HG02759 (cell line): ENCODE measurements around the gene GDI1.

Source experiments
- ATAC-seq: cut with Tn5 transposase; IDR thresholded peaks from one replicate; pipeline ENCODE4 v1.9.1; 2021; ENCODE audit warnings: mild to moderate bottlenecking, moderate library complexity; ENCODE audit not compliant: unreplicated experiment

The GDI1 gene

GRCh38 chrX:154436374-154436982 lies 476 bp upstream of the GDI1 start:
- peak; percentile 51 for ATAC-seq

- ATAC-seq, result no peak
Observed at GRCh38 chrX:154437971-154438893, 1.3 kb downstream of the GDI1 start.

GRCh38 chrX:154439841-154440240 lies 2.9 kb downstream of the GDI1 start:
- ATAC-seq, result no peak

DNA sequence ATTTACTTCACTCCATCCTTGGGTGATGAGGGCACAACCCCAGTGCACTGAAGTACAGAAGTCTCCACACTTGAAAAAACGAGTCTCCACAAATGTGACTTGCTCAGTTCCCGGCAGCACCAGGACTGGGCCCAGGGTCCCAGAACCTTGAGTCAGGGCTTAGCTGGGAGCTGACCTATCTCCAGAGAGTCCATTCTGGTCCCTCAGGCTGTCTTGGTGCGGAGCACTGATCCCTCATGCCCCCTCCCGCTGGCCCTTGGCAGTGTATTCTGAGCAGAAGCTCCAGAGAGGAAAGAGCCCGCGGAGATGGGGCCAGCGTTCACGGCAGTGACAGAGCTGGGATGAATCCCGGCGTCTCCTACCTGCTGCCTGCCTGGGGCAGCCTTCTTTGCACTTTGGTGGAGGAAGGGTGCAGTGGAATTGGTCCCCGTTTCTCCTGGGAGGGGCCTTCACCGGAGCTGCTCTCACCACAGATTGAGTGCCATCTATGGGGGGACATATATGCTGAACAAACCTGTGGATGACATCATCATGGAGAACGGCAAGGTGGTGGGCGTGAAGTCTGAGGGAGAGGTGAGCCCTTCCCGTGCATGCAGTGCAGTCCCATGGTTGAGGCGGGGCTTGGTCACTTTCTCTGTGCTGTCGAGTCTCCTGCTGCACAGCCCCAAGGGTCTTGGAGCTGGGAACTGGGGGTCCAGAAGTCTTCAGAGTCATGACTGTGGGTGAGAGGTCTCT lies 3.8 kb downstream of the GDI1 start:
- no peak for ATAC-seq

DNA sequence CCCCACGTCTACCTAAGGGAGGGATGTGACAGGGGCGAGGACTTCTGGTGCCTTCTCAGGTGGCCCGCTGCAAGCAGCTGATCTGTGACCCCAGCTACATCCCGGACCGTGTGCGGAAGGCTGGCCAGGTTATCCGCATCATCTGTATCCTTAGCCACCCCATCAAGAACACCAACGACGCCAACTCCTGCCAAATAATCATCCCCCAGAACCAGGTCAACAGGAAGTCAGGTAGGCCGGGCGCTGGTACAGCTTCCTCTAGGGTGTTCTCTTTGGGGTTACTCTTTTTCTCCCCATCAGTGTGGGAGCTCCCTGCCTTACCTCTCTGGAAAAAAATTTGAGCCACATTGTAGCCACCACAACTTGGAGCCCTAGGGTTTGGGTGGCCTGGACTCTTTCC lies 4.6 kb downstream of the GDI1 start:
- no peak for ATAC-seq

GRCh38 chrX:154441984-154442707 lies 5.2 kb downstream of the GDI1 start:
- ATAC-seq, result no peak

GRCh38 chrX:154443479-154443910 lies 6.5 kb downstream of the GDI1 start:
- ATAC-seq, result no peak

GRCh38 chrX:154443992-154444754 lies 7.2 kb downstream of the GDI1 start, which contains the start of gene FAM50A:
Gene FAM50A (plus strand): TSS chrX:154444141. CDS start chrX:154444236, 95 bp downstream.
- ATAC-seq, result peak; percentile 85

DNA sequence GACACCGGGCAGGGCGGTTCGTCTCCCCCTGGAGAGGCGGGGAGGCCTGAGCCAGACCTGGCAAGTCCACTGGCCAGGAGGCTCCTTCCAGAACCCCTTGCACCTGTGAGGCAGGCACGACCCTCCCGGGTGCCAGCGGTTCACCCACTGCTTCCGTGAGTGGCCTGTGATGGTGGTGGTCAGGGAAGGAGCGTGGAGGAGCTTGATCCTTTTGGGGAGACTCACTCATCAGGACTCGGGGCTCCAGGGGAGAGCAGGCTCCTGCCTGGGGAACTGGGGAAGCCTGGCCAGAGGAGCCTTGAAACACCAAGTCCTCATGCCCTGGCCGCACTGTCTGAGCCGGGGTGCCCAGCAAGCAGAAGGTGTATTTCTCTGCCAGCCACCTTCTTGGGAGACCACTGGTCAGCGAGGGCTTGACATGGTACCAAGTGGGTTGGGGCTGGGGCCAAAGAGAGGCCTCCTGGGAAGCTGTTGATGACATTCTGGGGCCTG lies 7.8 kb downstream of the GDI1 start:
- ATAC-seq, result no peak

GRCh38 chrX:154445776-154446175 lies 8.8 kb downstream of the GDI1 start:
- ATAC-seq, result no peak

GRCh38 chrX:154446430-154446829 lies 9.5 kb downstream of the GDI1 start:
- ATAC-seq, result no peak

GRCh38 chrX:154448484-154448883 lies 11.5 kb downstream of the GDI1 start:
- ATAC-seq, result no peak

DNA sequence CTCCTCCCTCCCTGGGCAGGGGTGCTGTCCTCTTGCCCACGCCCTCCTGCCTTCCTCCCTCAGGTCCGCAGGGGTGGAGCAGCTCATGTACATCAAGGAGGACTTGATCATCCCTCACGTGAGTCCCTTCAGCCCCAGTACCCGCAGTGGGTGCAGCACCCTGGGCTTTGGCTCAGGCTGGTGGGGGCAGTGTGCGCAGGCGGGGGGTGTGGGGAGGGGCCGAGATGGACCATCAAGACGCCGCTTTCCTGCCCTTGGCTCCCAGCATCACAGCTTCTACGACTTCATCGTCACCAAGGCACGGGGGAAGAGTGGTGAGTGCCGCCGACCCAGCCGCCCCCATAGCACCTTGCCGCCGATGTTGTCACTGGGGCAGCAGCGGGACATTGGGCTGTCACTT lies 12.7 kb downstream of the GDI1 start:
- ATAC-seq, result no peak

GRCh38 chrX:154450312-154450711 lies 13.4 kb downstream of the GDI1 start:
- no peak for ATAC-seq

DNA sequence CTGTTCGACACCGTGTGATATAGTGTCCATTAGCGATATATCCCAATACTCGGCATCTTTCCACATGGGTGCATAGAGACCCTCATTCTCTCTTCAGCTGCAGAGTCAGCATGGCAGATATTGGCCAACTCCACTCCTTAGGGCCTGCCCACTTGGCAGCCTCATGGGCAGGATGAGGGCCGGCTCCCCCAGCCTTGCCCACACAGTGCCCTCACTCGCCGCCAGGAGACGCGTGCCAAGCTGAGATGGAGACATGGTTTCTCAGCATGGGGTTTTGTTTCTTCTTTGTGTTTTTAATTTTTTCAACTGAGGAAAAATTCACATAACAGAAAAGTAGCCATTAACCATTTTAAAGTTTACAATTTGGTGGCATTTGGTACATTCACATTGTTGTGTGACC lies 15.9 kb downstream of the GDI1 start:
- ATAC-seq, result no peak

DNA sequence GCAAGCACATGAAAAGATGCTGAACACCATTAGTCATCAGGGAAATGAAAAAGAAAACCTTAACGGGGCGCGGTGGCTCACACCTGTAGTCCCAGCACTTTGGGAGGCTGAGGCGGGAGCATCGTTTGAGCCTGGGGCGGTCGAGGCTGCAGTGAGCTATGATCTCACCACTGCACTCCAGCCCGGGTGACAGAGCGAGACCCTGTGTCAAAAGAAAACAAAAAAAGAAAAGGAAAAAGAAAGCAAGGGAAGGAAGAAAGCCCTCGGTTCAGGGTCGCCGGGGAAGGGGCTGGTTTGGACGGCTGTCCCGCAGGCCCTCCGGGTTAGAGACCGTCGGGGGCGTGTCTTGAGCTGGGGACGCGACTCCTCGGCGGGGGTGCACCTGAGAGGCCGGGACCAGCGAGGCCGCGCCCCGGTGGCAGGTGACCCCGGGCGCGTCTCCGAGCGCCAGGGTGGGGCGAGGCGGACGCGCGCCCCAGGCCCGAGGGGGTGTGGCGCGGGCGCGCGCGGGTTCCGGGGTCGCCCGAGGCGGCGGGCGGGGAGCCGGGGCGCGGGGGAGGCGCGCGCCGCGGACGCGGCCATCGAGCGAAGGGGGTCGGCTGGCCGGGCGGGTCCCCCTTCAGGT lies 20.6 kb downstream of the GDI1 start:
- peak; percentile 65 for ATAC-seq

- peak; percentile 79 for ATAC-seq
Observed at GRCh38 chrX:154458116-154458953, 21.4 kb downstream of the GDI1 start, which contains the start of gene PLXNA3. Gene PLXNA3 (plus strand): TSS chrX:154458281. CDS start chrX:154460184, 1,903 bp downstream.
